GM23338 (cell line): ENCODE measurements around the gene BIRC7. TPM values are rescaled to one million over a fixed set of nuclear protein-coding genes. Genes with fewer than 3 reads are reported as not detected.

Source experiments
- ATAC-seq: fragments of 200-7000 bp; cut with Tn5 transposase; 3 replicates; pipeline ENCODE4 v1.9.1; 2020
- DNase-seq: peaks from one replicate; pipeline ENCODE4 v3.0.0-alpha.2; 2015; ENCODE audit warnings: low spot score
- H2AFZ ChIP-seq: fragments of 200-600 bp; sonication (generic); 2 replicates; pipeline ENCODE4 v1.8.0; 2016; ENCODE audit warnings: antibody characterized with exemption, mild to moderate bottlenecking, moderate library complexity
- H3F3A ChIP-seq: fragments of 200-600 bp; sonication (generic); replicated peaks from 2 replicates; pipeline ENCODE4 v1.8.0; 2017; ENCODE audit warnings: antibody characterized with exemption, mixed run types, low read depth
- H3K27ac ChIP-seq: fragments of 200-600 bp; sonication (generic); 2 replicates; pipeline ENCODE4 v1.6.1; 2016; ENCODE audit warnings: low read depth
- H3K27me3 ChIP-seq: fragments of 200-600 bp; sonication (generic); 2 replicates; pipeline ENCODE4 v1.8.0; 2016; ENCODE audit warnings: mild to moderate bottlenecking, mixed run types, moderate library complexity; ENCODE audit not compliant: insufficient read depth
- H3K36me3 ChIP-seq: fragments of 200-600 bp; sonication (generic); 2 replicates; pipeline ENCODE4 v1.8.0; 2016; ENCODE audit warnings: mild to moderate bottlenecking; ENCODE audit not compliant: insufficient read depth
- H3K4me1 ChIP-seq: fragments of 200-600 bp; sonication (generic); 2 replicates; pipeline ENCODE4 v1.8.0; 2016; ENCODE audit warnings: mild to moderate bottlenecking, moderate library complexity; ENCODE audit not compliant: insufficient read depth
- H3K4me2 ChIP-seq: fragments of 200-600 bp; sonication (generic); 2 replicates; pipeline ENCODE4 v1.7.1; 2017; ENCODE audit warnings: mixed run types
- H3K4me3 ChIP-seq: fragments of 200-600 bp; sonication (generic); 2 replicates; pipeline ENCODE4 v1.6.1; 2016; ENCODE audit warnings: mixed run types
- H3K79me2 ChIP-seq: fragments of 200-600 bp; sonication (generic); replicated peaks from 2 replicates; pipeline ENCODE4 v1.8.0; 2017; ENCODE audit warnings: mild to moderate bottlenecking; ENCODE audit not compliant: insufficient read depth
- H3K9me2 ChIP-seq: fragments of 200-600 bp; sonication (generic); 2 replicates; pipeline ENCODE4 v1.8.0; 2017; ENCODE audit not compliant: insufficient read depth
- H4K20me1 ChIP-seq: fragments of 200-600 bp; sonication (generic); replicated peaks from 2 replicates; pipeline ENCODE4 v1.8.0; 2017; ENCODE audit warnings: mild to moderate bottlenecking; ENCODE audit not compliant: insufficient read depth
- H3K27ac Mint-ChIP-seq: 2 replicates; pipeline ENCODE4 v1.8.0; 2020; ENCODE audit warnings: inconsistent platforms, mild to moderate bottlenecking, moderate library complexity, mixed read lengths
- H3K27me3 Mint-ChIP-seq: 3 replicates; pipeline ENCODE4 v1.8.0; 2022; ENCODE audit warnings: low read depth, mild to moderate bottlenecking, moderate library complexity, mixed read lengths, inconsistent platforms; ENCODE audit not compliant: insufficient read depth, poor library complexity
- H3K36me3 Mint-ChIP-seq: 3 replicates; pipeline ENCODE4 v1.8.0; 2021; ENCODE audit warnings: low read depth, mild to moderate bottlenecking, inconsistent platforms, moderate library complexity, mixed read lengths
- H3K4me1 Mint-ChIP-seq: 3 replicates; pipeline ENCODE4 v1.8.0; 2020; ENCODE audit warnings: mild to moderate bottlenecking, inconsistent platforms, mixed read lengths
- H3K4me3 Mint-ChIP-seq: 3 replicates; pipeline ENCODE4 v1.8.0; 2021; ENCODE audit warnings: moderate library complexity, mild to moderate bottlenecking, inconsistent platforms, mixed read lengths
- H3K9me3 Mint-ChIP-seq: 3 replicates; pipeline ENCODE4 v1.8.0; 2020; ENCODE audit warnings: moderate library complexity, mild to moderate bottlenecking, inconsistent platforms, mixed read lengths
- CREB1 ChIP-seq: fragments of 250-450 bp; sonication (Bioruptor Pico); IDR thresholded peaks from 2 replicates; pipeline ENCODE4 v1.5.0; 2020; ENCODE audit warnings: low read depth, mild to moderate bottlenecking, moderate library complexity
- CTCF ChIP-seq, 2 experiments: fragments of 200-600 bp in 1 of 2; sonication (generic) in 1 of 2; conservative IDR thresholded peaks; 2 replicates each; pipeline versions ENCODE4 v1.5.1 to v1.6.1; 2016 to 2017; ENCODE audit warnings: antibody characterized with exemption in 2 of 2, low read depth in 2 of 2, mild to moderate bottlenecking in 2 of 2, moderate library complexity in 1 of 2
- ETS1 ChIP-seq: IDR thresholded peaks from 2 replicates; pipeline ENCODE4 v1.6.1; 2016; ENCODE audit warnings: antibody characterized with exemption
- EZH2 ChIP-seq: fragments of 200-600 bp; sonication (generic); IDR thresholded peaks from one replicate; pipeline ENCODE4 v1.8.0; 2017; ENCODE audit warnings: antibody characterized with exemption, mild to moderate bottlenecking, low read depth; ENCODE audit not compliant: unreplicated experiment
- EZH2phosphoT487 ChIP-seq: fragments of 200-600 bp; sonication (generic); IDR thresholded peaks from one replicate; pipeline ENCODE4 v1.8.1; 2018; ENCODE audit warnings: antibody characterized with exemption; ENCODE audit not compliant: unreplicated experiment
- JUNB ChIP-seq: IDR thresholded peaks from one replicate; pipeline ENCODE4 v1.6.1; 2016; ENCODE audit warnings: antibody characterized with exemption; ENCODE audit not compliant: unreplicated experiment
- NANOG ChIP-seq: IDR thresholded peaks from 2 replicates; pipeline ENCODE4 v1.6.1; 2016; ENCODE audit warnings: antibody characterized with exemption, borderline replicate concordance
- POLR2AphosphoS5 ChIP-seq: IDR thresholded peaks from 2 replicates; pipeline ENCODE4 v1.6.1; 2016; ENCODE audit warnings: antibody characterized with exemption, low read depth
- REST ChIP-seq: IDR thresholded peaks from one replicate; pipeline ENCODE4 v1.6.1; 2018; ENCODE audit warnings: antibody characterized with exemption; ENCODE audit not compliant: unreplicated experiment
- STAT1 ChIP-seq: IDR thresholded peaks from one replicate; pipeline ENCODE4 v1.6.1; 2016; ENCODE audit warnings: antibody characterized with exemption; ENCODE audit not compliant: unreplicated experiment
- ZNF114 ChIP-seq: fragments of 250-450 bp; sonication (Bioruptor Pico); IDR thresholded peaks from 2 replicates; pipeline ENCODE4 v1.5.0; 2020; ENCODE audit warnings: mild to moderate bottlenecking, moderate library complexity
- ZNF331 ChIP-seq: fragments of 250-450 bp; sonication (Bioruptor Pico); IDR thresholded peaks from 2 replicates; pipeline ENCODE4 v1.5.0; 2020; ENCODE audit warnings: low read depth, mild to moderate bottlenecking, moderate library complexity
- ZNF462 ChIP-seq: fragments of 250-450 bp; sonication (Bioruptor Pico); IDR thresholded peaks from 2 replicates; pipeline ENCODE4 v1.5.0; 2020; ENCODE audit warnings: mild to moderate bottlenecking, moderate library complexity
- polyA plus RNA-seq: library from polyadenylated mRNA; unstranded; fragments of >200 nt; fragmentation: Nextera tagmentation; extraction: Ambion mirVana; gene quantifications from 2 replicates; pipeline ENCODE4 v1.2.1, GENCODE V29; 2016
- total RNA-seq: library from RNA; depleted of rRNA; stranded (reverse); fragments of >200 nt; shearing (Covaris generic); gene quantifications from 2 replicates; pipeline ENCODE4 v1.2.3, GENCODE V29; 2014

The BIRC7 gene
- total and polyA plus RNA-seq, 2 experiments from 2014 or later, result 0.16 to 0.24 TPM

- peaks cover 21% of the 10 kb centered on the region for H3K27me3 Mint-ChIP-seq
- Histone ChIP-seq H3K79me2 (no peaks in the 10 kb centered on the region), H3K36me3 (no peaks in the 10 kb centered on the region), H4K20me1 (no peaks in the 10 kb centered on the region), H3K9me2 (no peaks in the 10 kb centered on the region), H3K4me3 (no peak overlapping the region), H2AFZ (no peak overlapping the region), H3K4me1 (no peaks in the 10 kb centered on the region; the same call in 1 of the 2 replicates), H3K4me2 (no peak overlapping the region), H3K27ac (no peak overlapping the region), H3K27me3 (peaks cover 12% of the 10 kb centered on the region), H3F3A (no peaks in the 10 kb centered on the region)
- DNase-seq (no peak), ATAC-seq (peak; percentile 11)
- H3K9me3 Mint-ChIP-seq, result peaks cover 3% of the 10 kb centered on the region; the same call in 2 of the 3 replicates
- H3K4me3 Mint-ChIP-seq, result no peak overlapping the region
- H3K36me3 Mint-ChIP-seq, result no peaks in the 10 kb centered on the region
- peaks cover 20% of the 10 kb centered on the region for H3K4me1 Mint-ChIP-seq
- H3K27ac Mint-ChIP-seq, result no peak overlapping the region
- TF ChIP-seq ETS1, result no peak
- TF ChIP-seq NANOG, result no peak
- no peak for TF ChIP-seq CTCF (conservative IDR thresholded peaks at IDR 0.05; ENCODE audit: low read depth in 2 of 2)
- TF ChIP-seq ZNF462 (CRISPR knock-in tag), result no peak
- no peak for TF ChIP-seq EZH2
- TF ChIP-seq REST, result no peak
- TF ChIP-seq ZNF114 (CRISPR knock-in tag), result no peak
- no peak for TF ChIP-seq CREB1 (CRISPR knock-in tag)
- TF ChIP-seq POLR2AphosphoS5, result no peak
- no peak for TF ChIP-seq STAT1
- no peak for TF ChIP-seq EZH2phosphoT487
- TF ChIP-seq ZNF331 (CRISPR knock-in tag), result no peak
- TF ChIP-seq JUNB, result no peak
Measured at GRCh38 chr20:63247671-63248228, 12.0 kb downstream of the BIRC7 start.
